Hematopoietic multipotent progenitor cell treated with erythropoietin and hydrocortisone succinate and interleukin-3 and kit ligand, for 15 days (in vitro differentiated cells): ENCODE measurements around the gene PML.
"Not testable (repeated sequence)": the region's sequence is repeated elsewhere in the genome, so short reads cannot be mapped to it uniquely, and the experiment has no call there.

Source experiments
- DNase-seq: peaks from one replicate; pipeline ENCODE4 v3.0.0-alpha.2; 2015; ENCODE audit warnings: low spot score

The PML gene

GRCh38 chr15:74060251-74060650 is 65.7 kb downstream of the PML start:
- DNase-seq: no peak

- no peak for DNase-seq
Observed at GRCh38 chr15:74062236-74062635, 67.7 kb downstream of the PML start.

- DNase-seq: no peak
Observed at GRCh38 chr15:74062671-74063070, 68.2 kb downstream of the PML start.

GRCh38 chr15:74063425-74064146 is 69.1 kb downstream of the PML start:
- DNase-seq: not testable (repeated sequence)

- DNase-seq: not testable (repeated sequence)
Observed at GRCh38 chr15:74064183-74064582, 69.7 kb downstream of the PML start.

GRCh38 chr15:74064822-74065221 is 70.3 kb downstream of the PML start:
- DNase-seq: not testable (repeated sequence)

GRCh38 chr15:74065684-74066411 is 71.3 kb downstream of the PML start:
- DNase-seq: not testable (repeated sequence)

GRCh38 chr15:74071645-74072044 is 77.1 kb downstream of the PML start:
- not testable (repeated sequence) for DNase-seq

- DNase-seq: not testable (repeated sequence)
Observed at GRCh38 chr15:74072132-74072531, 77.6 kb downstream of the PML start.

GRCh38 chr15:74072614-74073337 is 78.3 kb downstream of the PML start:
- not testable (repeated sequence) for DNase-seq

GRCh38 chr15:74075781-74076180 is 81.3 kb downstream of the PML start:
- not testable (repeated sequence) for DNase-seq

- DNase-seq: not testable (repeated sequence)
Observed at GRCh38 chr15:74082450-74082849, 87.9 kb downstream of the PML start, which contains the start of gene GOLGA6A. Gene GOLGA6A, minus strand, starts transcription at chr15:74082550. Its CDS starts 41 bp downstream, at chr15:74082509.

- not testable (repeated sequence) for DNase-seq
Observed at GRCh38 chr15:74094567-74094966, 100.1 kb downstream of the PML start.

- not testable (repeated sequence) for DNase-seq
Observed at GRCh38 chr15:74095610-74096009, 101.1 kb downstream of the PML start.

- not testable (repeated sequence) for DNase-seq
Observed at GRCh38 chr15:74096753-74097474, 102.4 kb downstream of the PML start.
